Retina (tissue), 1 donor: ENCODE measurements around the gene IGSF6.
A peak's percentile ranks its signal among the peaks of the same experiment; 100 is the strongest.
"Not testable (repeated sequence)": the region's sequence is repeated elsewhere in the genome, so short reads cannot be mapped to it uniquely, and the experiment has no call there.

Experiments used
- DNase-seq: peaks from one replicate; pipeline ENCODE4 v3.0.0-alpha.2; 2016

IGSF6 gene

GRCh38 chr16:21628121-21628726 is 24.2 kb downstream of the IGSF6 start:
- DNase-seq = no peak

DNA sequence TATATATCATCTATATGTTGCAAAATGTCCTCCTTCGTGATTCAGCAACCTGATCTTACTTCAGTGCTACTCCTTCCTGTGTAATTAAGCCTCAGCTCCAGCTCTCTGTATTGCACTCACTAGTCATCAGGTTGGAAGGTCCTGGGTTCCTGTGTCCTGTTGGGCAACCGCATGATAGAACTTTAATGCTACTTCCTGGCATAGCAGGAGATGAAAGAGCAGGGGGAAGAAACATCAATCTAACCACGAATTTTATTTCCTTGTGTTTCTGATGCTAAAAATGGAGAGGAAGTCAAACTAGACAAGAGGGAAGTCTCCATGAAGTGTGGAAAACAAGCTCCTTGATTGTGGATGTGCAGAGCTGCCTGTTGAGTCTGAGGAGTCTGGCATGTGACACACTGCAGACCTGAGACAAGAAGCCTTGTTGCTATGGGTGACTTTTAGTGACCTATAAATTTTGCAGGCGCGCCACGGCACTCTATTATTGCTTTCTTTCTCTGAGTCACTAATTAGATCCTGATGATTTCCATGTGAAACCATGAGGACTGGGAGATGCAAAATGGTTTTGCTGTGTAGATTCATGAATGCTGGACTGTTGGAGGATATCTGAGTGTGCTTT is 25.6 kb downstream of the IGSF6 start:
- no peak for DNase-seq

DNA sequence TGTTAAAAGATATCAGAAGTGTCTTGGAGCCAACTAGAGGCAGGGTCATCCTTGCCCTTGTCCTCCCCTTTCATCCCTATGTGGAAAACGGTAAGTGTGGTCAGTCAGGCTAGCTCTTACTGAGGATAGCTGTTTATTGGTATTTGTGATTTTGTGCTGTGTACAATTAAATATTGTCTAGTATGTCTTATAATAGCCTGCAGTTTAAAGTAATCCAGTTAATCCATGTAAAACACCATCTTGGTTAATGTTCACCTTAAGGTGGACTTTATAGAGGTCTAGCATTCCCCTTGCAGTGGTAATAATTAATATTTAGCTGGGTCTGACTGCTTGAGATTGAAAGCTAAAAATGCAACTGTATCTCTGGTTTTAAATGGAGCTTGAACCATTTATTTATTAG is 27.4 kb downstream of the IGSF6 start:
- no peak for DNase-seq

- no peak for DNase-seq
These were observed 29.9 kb downstream of the IGSF6 start for GRCh38 chr16:21622545-21622944.

GRCh38 chr16:21620592-21620991 is 31.8 kb downstream of the IGSF6 start:
- no peak for DNase-seq

GRCh38 chr16:21619765-21620425 is 32.5 kb downstream of the IGSF6 start:
- DNase-seq = no peak

DNA sequence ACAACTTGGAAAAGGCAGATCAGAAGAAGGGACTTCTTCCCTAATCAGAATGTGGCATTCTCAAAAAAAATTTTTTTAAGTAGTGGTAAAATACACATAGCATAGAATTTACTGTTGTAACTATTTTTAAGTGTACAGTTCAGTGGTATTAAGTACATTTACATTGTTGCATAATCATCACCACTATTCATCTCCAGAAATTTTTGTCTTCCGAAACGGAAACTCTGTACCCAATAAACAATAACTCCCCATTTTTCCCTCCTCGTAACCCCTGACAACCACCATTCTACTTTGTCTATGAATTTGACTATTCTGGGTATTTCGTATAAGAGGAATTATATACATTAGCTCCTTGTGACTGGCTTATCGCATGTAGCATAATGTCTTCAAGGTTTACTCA is 34.1 kb downstream of the IGSF6 start:
- DNase-seq = no peak

- DNase-seq = no peak
These were observed 34.8 kb downstream of the IGSF6 start for GRCh38 chr16:21617607-21618006.

- no peak for DNase-seq
These were observed 37.5 kb downstream of the IGSF6 start for GRCh38 chr16:21614896-21615295.

DNA sequence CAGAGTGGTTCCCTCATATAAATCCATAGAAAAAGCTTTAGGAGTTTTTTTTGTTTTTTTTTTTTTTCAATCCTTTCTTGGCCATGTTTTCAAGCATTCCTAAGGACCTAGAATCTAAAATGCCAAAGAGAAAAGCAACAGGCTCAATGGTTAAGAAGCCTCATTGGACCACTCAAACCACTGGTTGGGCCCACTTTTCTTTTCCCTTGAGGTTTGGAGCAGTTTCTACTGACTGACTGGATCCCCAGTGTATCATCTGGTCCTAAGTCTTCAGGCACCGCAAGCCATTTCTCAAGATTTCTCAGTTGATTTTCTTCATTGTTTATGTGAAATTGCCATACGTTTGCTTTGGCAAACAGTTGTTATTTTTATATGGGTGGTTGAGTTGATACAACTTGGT is 38.6 kb downstream of the IGSF6 start:
- DNase-seq = no peak

DNA sequence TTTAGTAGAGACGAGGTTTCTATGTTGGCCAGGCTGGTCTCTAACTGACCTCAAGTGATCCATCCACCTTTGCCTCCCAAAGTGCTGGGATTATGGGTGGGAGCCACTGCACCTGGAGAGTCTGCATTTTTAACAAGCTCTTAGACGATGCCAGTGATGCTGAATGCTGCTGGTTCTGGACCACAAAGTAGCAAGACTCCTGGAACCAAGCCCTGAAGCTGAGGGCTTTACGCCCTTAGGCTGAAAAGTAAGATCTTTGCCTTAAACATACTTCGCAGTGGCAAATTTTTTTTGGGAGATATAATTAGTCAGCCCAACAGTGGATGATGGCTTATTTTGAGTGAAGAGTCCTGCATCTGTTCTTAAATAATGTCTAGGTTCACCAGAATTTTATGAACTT is 39.0 kb downstream of the IGSF6 start:
- DNase-seq = no peak

DNA sequence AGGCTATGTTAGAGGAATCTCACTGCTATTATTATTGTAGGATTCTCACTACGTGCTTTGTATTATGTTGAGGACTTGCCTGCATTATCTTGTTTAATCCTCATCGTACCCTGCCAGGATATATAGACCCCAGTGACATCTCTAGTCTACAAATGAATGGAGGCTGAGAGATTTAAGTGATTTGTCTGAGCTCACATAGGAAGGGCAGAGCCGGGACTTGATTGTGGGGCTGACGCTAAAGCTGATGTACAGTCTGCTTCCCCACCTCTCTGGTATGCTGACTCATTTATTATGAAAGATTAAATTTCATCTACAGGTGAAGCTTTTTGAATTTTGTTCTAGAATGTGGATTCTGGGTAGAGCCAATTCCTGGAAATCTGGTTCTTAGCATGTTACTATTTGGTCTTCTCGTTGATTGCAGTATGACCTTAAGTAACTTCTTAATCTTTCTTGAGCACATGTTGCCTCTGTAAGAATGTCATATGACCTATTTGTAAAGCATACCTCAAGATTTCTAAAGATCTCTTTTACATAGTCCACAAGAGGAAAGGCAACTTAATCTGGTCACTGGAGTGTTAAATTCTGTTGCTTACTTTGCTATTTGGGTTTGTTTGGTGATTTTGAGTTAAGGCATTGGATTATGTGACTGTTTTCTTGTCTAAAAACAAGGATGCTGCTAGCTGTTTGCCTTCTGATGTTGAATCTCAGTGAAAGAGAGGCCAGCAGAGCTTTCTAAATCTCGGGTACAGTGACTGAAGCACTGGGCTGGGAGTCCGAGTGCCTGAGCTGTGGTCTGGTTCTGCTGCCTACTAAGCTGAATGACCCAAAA is 40.6 kb downstream of the IGSF6 start:
- no peak for DNase-seq

GRCh38 chr16:21611198-21611555 is 41.2 kb downstream of the IGSF6 start:
- no peak for DNase-seq

- no peak for DNase-seq
These were observed 41.6 kb downstream of the IGSF6 start for GRCh38 chr16:21610766-21611165.

- DNase-seq = no peak
These were observed 42.3 kb downstream of the IGSF6 start for GRCh38 chr16:21610006-21610544.

GRCh38 chr16:21608639-21609328 is 43.6 kb downstream of the IGSF6 start:
- DNase-seq = no peak

GRCh38 chr16:21605848-21606247 is 46.6 kb downstream of the IGSF6 start:
- not testable (repeated sequence) for DNase-seq

- no peak for DNase-seq
These were observed 48.5 kb downstream of the IGSF6 start for GRCh38 chr16:21603928-21604327.

DNA sequence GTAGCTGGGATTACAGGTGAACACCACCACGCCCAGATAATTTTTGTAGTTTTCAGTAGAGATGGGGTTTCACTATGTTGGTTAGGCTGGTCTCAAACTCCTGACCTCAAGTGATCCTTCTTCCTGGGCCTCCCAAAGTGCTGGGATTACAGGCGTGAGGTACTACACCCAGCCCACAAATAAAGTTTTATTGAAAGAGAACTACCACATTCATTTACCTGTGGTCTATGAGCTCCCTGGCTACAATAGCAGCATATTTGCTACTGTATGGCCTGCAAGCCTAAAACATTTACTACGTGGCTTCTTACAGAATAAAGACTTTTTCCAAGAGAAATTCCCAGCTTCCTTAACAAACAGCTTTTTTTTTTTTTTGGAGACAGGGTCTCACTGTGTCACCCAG is 49.6 kb downstream of the IGSF6 start:
- no peak for DNase-seq

- peak; percentile 67 for DNase-seq
These were observed 52.2 kb downstream of the IGSF6 start for GRCh38 chr16:21600031-21600773.

DNA sequence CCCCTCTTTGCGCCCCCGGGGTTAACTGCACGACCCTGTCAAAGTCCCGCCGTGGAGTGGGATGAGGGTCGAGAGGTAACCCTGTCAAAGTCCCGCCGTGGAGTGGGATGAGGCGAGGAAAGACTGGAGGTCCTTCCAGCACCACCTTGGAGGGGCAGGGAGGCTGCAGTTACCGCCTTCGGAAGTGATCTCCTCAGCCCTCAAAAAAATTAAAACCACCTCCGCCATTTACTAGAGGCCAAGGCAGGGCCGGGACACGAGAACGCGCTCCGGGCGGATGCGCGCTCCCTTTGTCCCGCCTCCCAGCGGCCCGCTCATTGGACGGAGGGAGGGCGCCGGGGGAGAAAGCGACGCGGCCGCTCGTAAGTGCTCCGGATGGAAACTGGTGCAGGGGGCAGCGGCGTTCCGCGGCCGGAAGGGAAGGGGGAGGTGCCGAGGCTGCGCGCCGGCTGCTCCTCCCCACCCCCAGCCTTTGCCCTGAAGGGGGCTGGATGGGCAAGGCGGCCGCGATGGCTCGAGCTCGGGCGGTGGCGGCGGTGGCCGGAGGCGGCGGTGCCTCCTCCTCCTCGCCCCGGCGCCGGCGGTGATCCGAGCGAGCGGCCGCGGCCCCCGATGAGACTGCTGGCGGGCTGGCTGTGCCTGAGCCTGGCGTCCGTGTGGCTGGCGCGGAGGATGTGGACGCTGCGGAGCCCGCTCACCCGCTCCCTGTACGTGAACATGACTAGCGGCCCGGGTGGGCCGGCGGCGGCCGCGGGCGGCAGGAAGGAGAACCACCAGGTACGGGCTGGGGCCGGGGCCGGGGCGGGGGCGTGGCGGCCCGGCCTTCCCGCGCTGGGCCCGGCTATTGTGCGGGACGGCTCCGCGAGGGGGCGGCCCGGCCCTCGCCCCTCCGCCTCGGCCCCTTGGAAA is 53.0 kb downstream of the IGSF6 start, which contains the start of gene METTL9:
METTL9 (plus strand) TSS at position 456 of the 909 bp plus-strand sequence; CDS start at position 613, 157 bp downstream.
- peak; percentile 98 for DNase-seq
